Measurements from ENCODE around the gene SLC35A2.

Gene SLC35A2

DNA sequence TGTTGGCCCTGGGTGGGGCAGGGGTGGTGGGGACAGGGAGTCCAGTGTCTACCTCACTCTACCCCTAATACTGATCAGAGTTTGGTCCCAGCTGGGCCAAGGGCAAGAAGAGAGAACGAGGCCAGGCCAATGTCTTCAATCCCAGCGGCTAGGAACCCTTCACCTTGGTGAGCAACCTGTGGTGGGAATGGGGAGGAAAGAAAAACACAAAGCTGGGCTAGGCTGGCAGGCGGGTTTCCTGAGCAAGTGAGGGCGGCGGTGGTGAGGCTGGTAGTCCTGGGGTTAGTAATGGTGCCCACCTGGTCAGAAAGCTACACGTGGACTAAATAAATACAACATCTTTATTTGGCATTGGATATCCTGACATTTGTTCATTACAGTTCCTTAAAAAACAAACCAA is 8.2 kb downstream of the SLC35A2 start:
- Histone ChIP-seq H3K9me3 (ENCODE audit: control insufficient read depth, low read length) (no peaks in the 10 kb centered on the region), H3K36me3 (ENCODE audit: control insufficient read depth, insufficient read depth, low read length) (peaks cover 26% of the 10 kb centered on the region), H3K4me3 (ENCODE audit: insufficient read depth, low read depth, low read length, poor library complexity, severe bottlenecking) (no peak overlapping the region), H3K27me3 (replicated peaks; ENCODE audit: control insufficient read depth, insufficient read depth, low read length, poor library complexity, severe bottlenecking) (no peaks in the 10 kb centered on the region), H3K27ac (ENCODE audit: insufficient read depth, low read length, poor library complexity, severe bottlenecking) (no peak overlapping the region), H3K4me1 (ENCODE audit: control insufficient read depth, insufficient read depth, low read length, poor library complexity, severe bottlenecking) (no peaks in the 10 kb centered on the region)
- no peak for DNase-seq

DNA sequence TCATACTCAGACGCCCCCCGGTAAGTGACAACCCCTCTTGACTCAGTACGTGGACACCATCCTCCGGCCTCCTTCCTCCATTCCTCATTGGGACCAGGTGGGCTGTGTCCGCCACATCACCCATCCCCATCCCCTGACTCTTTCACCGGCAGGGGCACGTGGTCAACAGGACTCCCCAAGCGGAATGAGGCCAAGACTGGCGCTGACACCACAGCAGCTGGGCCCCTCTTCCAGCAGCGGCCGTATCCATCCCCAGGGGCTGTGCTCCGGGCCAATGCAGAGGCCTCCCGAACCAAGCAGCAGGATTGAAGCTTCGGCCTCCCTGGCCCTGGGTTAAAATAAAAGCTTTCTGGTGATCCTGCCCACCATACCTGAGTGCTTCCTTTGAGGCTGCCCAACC is 8.7 kb downstream of the SLC35A2 start:
- H3K4me3 ChIP-seq (ENCODE audit: insufficient read depth, low read depth, low read length, poor library complexity, severe bottlenecking), result no peak overlapping the region
- H3K27ac ChIP-seq (ENCODE audit: insufficient read depth, low read length, poor library complexity, severe bottlenecking), result no peak overlapping the region
- DNase-seq, result no peak

GRCh38 chrX:48902135-48902534 is 9.3 kb downstream of the SLC35A2 start:
- no peaks in the 10 kb centered on the region for H3K27me3 ChIP-seq (replicated peaks; ENCODE audit: control insufficient read depth, insufficient read depth, low read length, poor library complexity, severe bottlenecking)
- no peak for DNase-seq
- peaks cover 26% of the 10 kb centered on the region for H3K36me3 ChIP-seq (ENCODE audit: control insufficient read depth, insufficient read depth, low read length)

More for the DNA sequence above, 8.7 kb downstream of the SLC35A2 start:
- Histone ChIP-seq H3K4me1 (ENCODE audit: control insufficient read depth, insufficient read depth, low read length, poor library complexity, severe bottlenecking) (no peaks in the 10 kb centered on the region), H3K27me3 (replicated peaks; ENCODE audit: control insufficient read depth, insufficient read depth, low read length, poor library complexity, severe bottlenecking) (no peaks in the 10 kb centered on the region), H3K9me3 (ENCODE audit: control insufficient read depth, low read length) (no peaks in the 10 kb centered on the region), H3K36me3 (ENCODE audit: control insufficient read depth, insufficient read depth, low read length) (peaks cover 26% of the 10 kb centered on the region)

GRCh38 chrX:48901069-48901468 is 10.4 kb downstream of the SLC35A2 start:
- no peaks in the 10 kb centered on the region for H3K9me3 ChIP-seq (ENCODE audit: control insufficient read depth, low read length)
- no peak overlapping the region for H3K4me3 ChIP-seq (ENCODE audit: insufficient read depth, low read depth, low read length, poor library complexity, severe bottlenecking)
- peaks cover 26% of the 10 kb centered on the region for H3K36me3 ChIP-seq (ENCODE audit: control insufficient read depth, insufficient read depth, low read length)
- peaks cover 5% of the 10 kb centered on the region for H3K4me1 ChIP-seq (ENCODE audit: control insufficient read depth, insufficient read depth, low read length, poor library complexity, severe bottlenecking)
- H3K27ac ChIP-seq (ENCODE audit: insufficient read depth, low read length, poor library complexity, severe bottlenecking), result no peak overlapping the region
- DNase-seq, result no peak
- no peaks in the 10 kb centered on the region for H3K27me3 ChIP-seq (replicated peaks; ENCODE audit: control insufficient read depth, insufficient read depth, low read length, poor library complexity, severe bottlenecking)

More at GRCh38 chrX:48902135-48902534, 9.3 kb downstream of the SLC35A2 start:
- Histone ChIP-seq H3K9me3 (ENCODE audit: control insufficient read depth, low read length) (no peaks in the 10 kb centered on the region), H3K4me3 (ENCODE audit: insufficient read depth, low read depth, low read length, poor library complexity, severe bottlenecking) (no peak overlapping the region), H3K27ac (ENCODE audit: insufficient read depth, low read length, poor library complexity, severe bottlenecking) (no peak overlapping the region), H3K4me1 (ENCODE audit: control insufficient read depth, insufficient read depth, low read length, poor library complexity, severe bottlenecking) (no peaks in the 10 kb centered on the region)

DNA sequence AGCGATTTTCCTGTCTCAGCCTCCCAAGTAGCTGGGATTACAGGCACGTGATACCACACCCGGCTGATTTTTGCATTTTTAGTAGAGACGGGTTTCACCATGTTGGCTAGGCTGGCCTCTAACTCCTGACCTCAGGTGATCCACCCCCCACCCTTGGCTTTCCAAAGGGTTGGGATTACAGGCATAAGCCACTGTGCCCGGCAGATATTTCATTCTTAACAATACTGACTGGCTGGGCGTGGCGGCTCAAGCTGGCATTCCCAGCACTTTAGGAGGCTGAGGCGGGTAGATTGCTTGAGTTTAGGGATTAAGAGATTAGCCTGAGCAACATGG is 12.4 kb downstream of the SLC35A2 start:
- no peak overlapping the region for H3K27ac ChIP-seq (ENCODE audit: insufficient read depth, low read length, poor library complexity, severe bottlenecking)
- no peak for DNase-seq
- H3K36me3 ChIP-seq (ENCODE audit: control insufficient read depth, insufficient read depth, low read length), result peaks cover 21% of the 10 kb centered on the region
- H3K4me1 ChIP-seq (ENCODE audit: control insufficient read depth, insufficient read depth, low read length, poor library complexity, severe bottlenecking), result peaks cover 5% of the 10 kb centered on the region
- no peaks in the 10 kb centered on the region for H3K27me3 ChIP-seq (replicated peaks; ENCODE audit: control insufficient read depth, insufficient read depth, low read length, poor library complexity, severe bottlenecking)
- H3K4me3 ChIP-seq (ENCODE audit: insufficient read depth, low read depth, low read length, poor library complexity, severe bottlenecking), result no peak overlapping the region
- no peaks in the 10 kb centered on the region for H3K9me3 ChIP-seq (ENCODE audit: control insufficient read depth, low read length)

- H3K4me3 ChIP-seq (ENCODE audit: insufficient read depth, low read depth, low read length, poor library complexity, severe bottlenecking), result peak within 1 kb of the TSS; percentile 70
- DNase-seq, result peak; percentile 78 to 84 (median 83)
- H3K27ac ChIP-seq (ENCODE audit: insufficient read depth, low read length, poor library complexity, severe bottlenecking), result peak within 1 kb of the TSS; percentile 94
- no peaks in the 10 kb centered on the region for H3K9me3 ChIP-seq (ENCODE audit: control insufficient read depth, low read length)
- no peaks in the 10 kb centered on the region for H3K27me3 ChIP-seq (replicated peaks; ENCODE audit: control insufficient read depth, insufficient read depth, low read length, poor library complexity, severe bottlenecking)
- peaks cover 5% of the 10 kb centered on the region for H3K4me1 ChIP-seq (ENCODE audit: control insufficient read depth, insufficient read depth, low read length, poor library complexity, severe bottlenecking)
- peaks cover 14% of the 10 kb centered on the region for H3K36me3 ChIP-seq (ENCODE audit: control insufficient read depth, insufficient read depth, low read length)
Measured at GRCh38 chrX:48897625-48898306, 13.7 kb downstream of the SLC35A2 start, which contains the start of the genes PQBP1 and TIMM17B. PQBP1 (plus strand) TSS chrX:48897930; CDS start chrX:48898510, 580 bp downstream. TIMM17B (minus strand) TSS chrX:48897768; CDS start chrX:48897749, 19 bp downstream.

GRCh38 chrX:48897157-48897624 is 14.3 kb downstream of the SLC35A2 start:
- Histone ChIP-seq H3K36me3 (ENCODE audit: control insufficient read depth, insufficient read depth, low read length) (peaks cover 8% of the 10 kb centered on the region), H3K9me3 (ENCODE audit: control insufficient read depth, low read length) (no peaks in the 10 kb centered on the region), H3K27me3 (replicated peaks; ENCODE audit: control insufficient read depth, insufficient read depth, low read length, poor library complexity, severe bottlenecking) (no peaks in the 10 kb centered on the region), H3K4me3 (ENCODE audit: insufficient read depth, low read depth, low read length, poor library complexity, severe bottlenecking) (peak overlapping the region; percentile 70), H3K4me1 (ENCODE audit: control insufficient read depth, insufficient read depth, low read length, poor library complexity, severe bottlenecking) (peaks cover 5% of the 10 kb centered on the region), H3K27ac (ENCODE audit: insufficient read depth, low read length, poor library complexity, severe bottlenecking) (peak overlapping the region; percentile 94)
- DNase-seq, result peak; percentile 52 to 63 (median 53)

GRCh38 chrX:48896611-48897011 is 14.8 kb downstream of the SLC35A2 start:
- Histone ChIP-seq H3K9me3 (ENCODE audit: control insufficient read depth, low read length) (no peaks in the 10 kb centered on the region), H3K36me3 (ENCODE audit: control insufficient read depth, insufficient read depth, low read length) (peaks cover 4% of the 10 kb centered on the region), H3K4me3 (ENCODE audit: insufficient read depth, low read depth, low read length, poor library complexity, severe bottlenecking) (peak overlapping the region; percentile 70), H3K27ac (ENCODE audit: insufficient read depth, low read length, poor library complexity, severe bottlenecking) (peak overlapping the region; percentile 94), H3K4me1 (ENCODE audit: control insufficient read depth, insufficient read depth, low read length, poor library complexity, severe bottlenecking) (peaks cover 8% of the 10 kb centered on the region), H3K27me3 (replicated peaks; ENCODE audit: control insufficient read depth, insufficient read depth, low read length, poor library complexity, severe bottlenecking) (no peaks in the 10 kb centered on the region)
- no peak for DNase-seq

GRCh38 chrX:48894891-48895290 is 16.6 kb downstream of the SLC35A2 start:
- DNase-seq, result no peak
- H3K36me3 ChIP-seq (ENCODE audit: control insufficient read depth, insufficient read depth, low read length), result peaks cover 4% of the 10 kb centered on the region
- H3K4me3 ChIP-seq (ENCODE audit: insufficient read depth, low read depth, low read length, poor library complexity, severe bottlenecking), result no peak overlapping the region
- no peaks in the 10 kb centered on the region for H3K27me3 ChIP-seq (replicated peaks; ENCODE audit: control insufficient read depth, insufficient read depth, low read length, poor library complexity, severe bottlenecking)
- H3K4me1 ChIP-seq (ENCODE audit: control insufficient read depth, insufficient read depth, low read length, poor library complexity, severe bottlenecking), result peaks cover 8% of the 10 kb centered on the region
- no peaks in the 10 kb centered on the region for H3K9me3 ChIP-seq (ENCODE audit: control insufficient read depth, low read length)
- no peak overlapping the region for H3K27ac ChIP-seq (ENCODE audit: insufficient read depth, low read length, poor library complexity, severe bottlenecking)

- H3K27me3 ChIP-seq (replicated peaks; ENCODE audit: control insufficient read depth, insufficient read depth, low read length, poor library complexity, severe bottlenecking), result no peaks in the 10 kb centered on the region
- no peaks in the 10 kb centered on the region for H3K36me3 ChIP-seq (ENCODE audit: control insufficient read depth, insufficient read depth, low read length)
- H3K4me1 ChIP-seq (ENCODE audit: control insufficient read depth, insufficient read depth, low read length, poor library complexity, severe bottlenecking), result peaks cover 8% of the 10 kb centered on the region
- no peak for DNase-seq
- no peak overlapping the region for H3K27ac ChIP-seq (ENCODE audit: insufficient read depth, low read length, poor library complexity, severe bottlenecking)
- H3K9me3 ChIP-seq (ENCODE audit: control insufficient read depth, low read length), result no peaks in the 10 kb centered on the region
- no peak overlapping the region for H3K4me3 ChIP-seq (ENCODE audit: insufficient read depth, low read depth, low read length, poor library complexity, severe bottlenecking)
Measured at GRCh38 chrX:48893556-48894348, 17.7 kb downstream of the SLC35A2 start.

Measured in effector memory CD4-positive, alpha-beta T cell (primary cell).